H1 (cell line): ENCODE results near the gene C3orf20. TPM values are rescaled to one million over a fixed set of nuclear protein-coding genes. Genes with fewer than 3 reads are reported as not detected.

Experiments used
- CTCF ChIA-PET: fragments of 300-600 bp; sonication (Branson Sonifier 250); formaldehyde crosslinking; loops from one replicate; lab custom pipeline; 2021; ENCODE audit not compliant: partially characterized antibody; lab: Charles Lee
- POLR2A ChIA-PET: fragments of 300-600 bp; sonication (Branson Sonifier 250); formaldehyde crosslinking; loops from one replicate; lab custom pipeline; 2021; ENCODE audit warnings: inconsistent platforms; ENCODE audit not compliant: partially characterized antibody; lab: Charles Lee
- DNase-seq, 2 experiments: peaks; one replicate each; pipeline versions ENCODE4 v3.0.0 to v3.0.0-alpha.2; 2010 to 2022; ENCODE audit warnings: low spot score in 2 of 2, low read depth in 1 of 2, mixed read lengths in 1 of 2
- FAIRE-seq: peaks from 2 replicates; lab custom pipeline; 2011; peaks lifted over from hg19 to GRCh38; lab: Jason Lieb, UNC
- H2AFZ ChIP-seq: 2 replicates; pipeline ENCODE4 v1.8.1; 2012; ENCODE audit warnings: low read length, inconsistent platforms
- H2AK5ac ChIP-seq: 2 replicates; pipeline ENCODE4 v1.6.1; 2013; ENCODE audit warnings: low read depth, low read length
- H2BK120ac ChIP-seq: replicated peaks from 2 replicates; pipeline ENCODE3; 2013; ENCODE audit warnings: low read depth, low read length, inconsistent platforms
- H2BK12ac ChIP-seq: 2 replicates; pipeline ENCODE4 v1.6.1; 2013; ENCODE audit warnings: low read depth, low read length
- H2BK15ac ChIP-seq: 2 replicates; pipeline ENCODE4 v1.6.1; 2013; ENCODE audit warnings: low read length
- H2BK20ac ChIP-seq: 2 replicates; pipeline ENCODE4 v1.6.1; 2013; ENCODE audit warnings: low read length
- H2BK5ac ChIP-seq: 2 replicates; pipeline ENCODE4 v1.6.1; 2013; ENCODE audit warnings: low read depth, low read length
- H3K14ac ChIP-seq: 2 replicates; pipeline ENCODE4 v1.6.1; 2013; ENCODE audit warnings: inconsistent platforms; ENCODE audit not compliant: insufficient read length
- H3K18ac ChIP-seq: 2 replicates; pipeline ENCODE4 v1.6.1; 2013; ENCODE audit warnings: low read length; ENCODE audit errors: extremely low read depth
- H3K23ac ChIP-seq: 2 replicates; pipeline ENCODE4 v1.6.1; 2013; ENCODE audit warnings: inconsistent platforms; ENCODE audit not compliant: insufficient read length
- H3K23me2 ChIP-seq: 2 replicates; pipeline ENCODE4 v1.6.1; 2013; ENCODE audit warnings: low read depth, low read length
- H3K27ac ChIP-seq: 2 replicates; pipeline ENCODE4 v1.6.1; 2011; ENCODE audit warnings: low read depth, low read length, inconsistent platforms
- H3K27me3 ChIP-seq, 4 experiments: replicated peaks in 1 of 4; 1 replicate in 1 of 4; 2 replicates in 3 of 4; pipeline versions ENCODE4 v1.6.1 to v1.8.1; 2011 to 2013; ENCODE audit warnings: low read length in 3 of 4, mild to moderate bottlenecking in 3 of 4, inconsistent platforms in 2 of 4, mixed read lengths in 2 of 4, moderate library complexity in 1 of 4; ENCODE audit not compliant: control insufficient read depth in 3 of 4, insufficient read depth in 3 of 4; ENCODE audit errors: extremely low read depth in 1 of 4
- H3K36me3 ChIP-seq, 4 experiments: 2 replicates each; pipeline versions ENCODE4 v1.6.1 to v1.8.1; 2011 to 2013; ENCODE audit warnings: mild to moderate bottlenecking in 4 of 4, low read length in 3 of 4, moderate library complexity in 2 of 4, control low read depth in 1 of 4, inconsistent platforms in 1 of 4; ENCODE audit not compliant: insufficient read depth in 4 of 4, control insufficient read depth in 2 of 4
- H3K4ac ChIP-seq: replicated peaks from 2 replicates; pipeline ENCODE3; 2013; ENCODE audit warnings: low read length, low read depth, mixed read lengths, inconsistent platforms; ENCODE audit not compliant: insufficient read length
- H3K4me1 ChIP-seq, 4 experiments: replicated peaks in 1 of 4; 1 replicate in 1 of 4; 2 replicates in 3 of 4; pipeline versions ENCODE4 v1.6.1 to v1.8.1; 2011 to 2013; ENCODE audit warnings: low read length in 3 of 4, inconsistent platforms in 2 of 4, mixed read lengths in 1 of 4; ENCODE audit not compliant: insufficient read depth in 4 of 4, control insufficient read depth in 3 of 4
- H3K4me2 ChIP-seq, 2 experiments: 2 replicates each; pipeline versions ENCODE4 v1.6.1 to v1.8.1; 2011 to 2013; ENCODE audit warnings: low read depth in 2 of 2, low read length in 2 of 2, control low read depth in 1 of 2, inconsistent platforms in 1 of 2, mild to moderate bottlenecking in 1 of 2; ENCODE audit not compliant: insufficient read depth in 1 of 2
- H3K4me3 ChIP-seq, 4 experiments: fragments of 200-600, 300-600 bp in 1 of 4; sonication (generic), shearing (Covaris generic), sonication (Bioruptor Twin) in 1 of 4; 2 replicates each; pipeline versions ENCODE4 v1.5.1 to v1.8.1; 2011 to 2016; ENCODE audit warnings: low read length in 4 of 4, low read depth in 3 of 4, control low read depth in 2 of 4, inconsistent platforms in 2 of 4, mild to moderate bottlenecking in 2 of 4, mixed read lengths in 1 of 4, moderate library complexity in 1 of 4; ENCODE audit not compliant: insufficient read depth in 2 of 4; ENCODE audit errors: extremely low read depth in 1 of 4
- H3K56ac ChIP-seq: replicated peaks from 2 replicates; pipeline ENCODE3; 2013; ENCODE audit warnings: low read depth, mild to moderate bottlenecking, mixed read lengths, low read length, inconsistent platforms; ENCODE audit not compliant: insufficient read length
- H3K79me1 ChIP-seq: 2 replicates; pipeline ENCODE4 v1.6.1; 2013; ENCODE audit warnings: low read depth, low read length, control low read depth
- H3K79me2 ChIP-seq, 2 experiments: 2 replicates each; pipeline versions ENCODE4 v1.6.1 to v1.8.1; 2012 to 2013; ENCODE audit warnings: low read length in 2 of 2, mild to moderate bottlenecking in 2 of 2, inconsistent platforms in 1 of 2; ENCODE audit not compliant: insufficient read depth in 2 of 2, control insufficient read depth in 1 of 2
- H3K9ac ChIP-seq, 4 experiments: replicated peaks in 1 of 4; 1 replicate in 1 of 4; 2 replicates in 3 of 4; pipeline versions ENCODE4 v1.6.1 to v1.8.1; 2011 to 2013; ENCODE audit warnings: low read depth in 3 of 4, low read length in 3 of 4, control low read depth in 2 of 4, mild to moderate bottlenecking in 2 of 4, moderate library complexity in 2 of 4, inconsistent platforms in 1 of 4; ENCODE audit errors: extremely low read depth in 1 of 4
- H3K9me3 ChIP-seq, 2 experiments: 2 replicates each; pipeline versions ENCODE4 v1.6.1 to v1.8.1; 2012 to 2013; ENCODE audit warnings: mild to moderate bottlenecking in 2 of 2, moderate library complexity in 2 of 2, control low read depth in 1 of 2, inconsistent platforms in 1 of 2, low read depth in 1 of 2, low read length in 1 of 2, mixed read lengths in 1 of 2; ENCODE audit not compliant: insufficient read depth in 2 of 2
- H4K20me1 ChIP-seq, 2 experiments: replicated peaks in 1 of 2; 2 replicates each; pipeline versions ENCODE3 to v1.8.1; 2011 to 2013; ENCODE audit warnings: inconsistent platforms in 2 of 2, low read length in 2 of 2, mild to moderate bottlenecking in 1 of 2; ENCODE audit not compliant: insufficient read depth in 2 of 2, control insufficient read depth in 1 of 2
- H4K5ac ChIP-seq: 2 replicates; pipeline ENCODE4 v1.6.1; 2013; ENCODE audit warnings: low read length, low read depth, mixed read lengths, inconsistent platforms; ENCODE audit not compliant: insufficient read length
- H4K8ac ChIP-seq: 2 replicates; pipeline ENCODE4 v1.8.0; 2013; ENCODE audit warnings: mild to moderate bottlenecking, moderate library complexity, low read length, inconsistent platforms; ENCODE audit not compliant: insufficient read depth; ENCODE audit errors: extremely low read depth
- H4K91ac ChIP-seq: replicated peaks from 2 replicates; pipeline ENCODE3; 2013; ENCODE audit warnings: low read length, mixed read lengths, inconsistent platforms; ENCODE audit not compliant: insufficient read length
- KDM4A ChIP-seq: IDR thresholded peaks from one replicate; pipeline ENCODE4 v1.7.1; 2012; ENCODE audit warnings: low read depth, mild to moderate bottlenecking, moderate library complexity, low read length, inconsistent platforms; ENCODE audit not compliant: severe bottlenecking
- SIN3A ChIP-seq, 2 experiments: IDR thresholded peaks in 1 of 2; conservative IDR thresholded peaks in 1 of 2; 2 replicates each; pipeline ENCODE4 v1.6.1; 2011 to 2012; ENCODE audit warnings: low read length in 2 of 2, improper control_type of control experiment in 1 of 2, low read depth in 1 of 2, mild to moderate bottlenecking in 1 of 2
- TEAD4 ChIP-seq: IDR thresholded peaks from 2 replicates; pipeline ENCODE4 v1.6.1; 2012; ENCODE audit warnings: low read depth, low read length, inconsistent platforms, mixed read lengths
- WGBS, 2 experiments: shearing (Covaris generic) in 1 of 2; methylation state at CpG; one replicate each; pipeline versions ENCODE4 v1.1.6 to v1.1.7; 2013 to 2015; ENCODE audit warnings: low lambda C conversion rate in 2 of 2, mixed read lengths in 2 of 2, inconsistent platforms in 1 of 2, low coverage in 1 of 2, missing lambda C conversion rate in 1 of 2; ENCODE audit not compliant: insufficient replicate concordance in 2 of 2, insufficient coverage in 1 of 2, insufficient read length in 1 of 2; ENCODE audit errors: extremely low coverage in 1 of 2, missing lambda C conversion rate in 1 of 2; 5-methylcytosine and 5-hydroxymethylcytosine counted together
- polyA plus RNA-seq, 7 experiments: library from polyadenylated mRNA; depleted of rRNA in 3 of 7; stranded (reverse) in 5 of 7; unstranded in 2 of 7; fragments of >200 nt in 5 of 7; fragments of 200-250 nt in 2 of 7; gene quantifications; 1 replicate in 5 of 7; 2 replicates in 1 of 7; 4 replicates in 1 of 7; pipeline versions ENCODE4 v1.2.1 to v1.2.3, GENCODE V29; 2011 to 2013; ENCODE audit warnings: missing spikeins in 2 of 7, mixed read lengths in 2 of 7
- total RNA-seq: library from RNA; stranded (reverse); fragmentation: NEBNext Ultra II Directional; extraction: Animal tissue kit (Norgen Biotek cat#: 25700); gene quantifications from 2 replicates; pipeline ENCODE4 v1.2.1, GENCODE V29; 2021

Gene C3orf20
- total and polyA plus RNA-seq, 2 of the 8 experiments (the other 6 are each of a cell fraction or from before 2014, with no cell fraction given), result not detected

GRCh38 chr3:14771593-14772497, 96.9 kb downstream of the C3orf20 start:
- Histone ChIP-seq H4K5ac (no peak overlapping the region), H2BK20ac (no peak overlapping the region), H3K9ac (no peak overlapping the region), H3K56ac (no peak overlapping the region), H3K23ac (no peak overlapping the region), H4K91ac (no peak overlapping the region), H3K14ac (no peak overlapping the region), H3K79me2 (no peaks in the 10 kb centered on the region), H3K36me3 (no peaks in the 10 kb centered on the region), H4K20me1 (no peaks in the 10 kb centered on the region), H3K4me3 (no peak overlapping the region), H3K18ac (no peak overlapping the region), H3K4me1 (peaks cover 3 to 18% (median 14%) of the 10 kb centered on the region in 4 experiments), H2BK15ac (no peak overlapping the region), H2BK120ac (no peak overlapping the region), H2AFZ (no peak overlapping the region), H2AK5ac (0 out of 2 replicates have a peak overlapping the region, but pooled peaks have one; percentile 15), H4K8ac (no peak overlapping the region), H3K27me3 (no peaks in the 10 kb centered on the region), H2BK5ac (no peak overlapping the region), H3K4ac (no peak overlapping the region), H2BK12ac (no peak overlapping the region), H3K79me1 (no peaks in the 10 kb centered on the region), H3K4me2 (no peak overlapping the region), H3K27ac (no peak overlapping the region), H3K23me2 (no peaks in the 10 kb centered on the region), H3K9me3 (no peaks in the 10 kb centered on the region)
- TF ChIP-seq TEAD4 (no peak), SIN3A (conservative IDR thresholded peaks at IDR 0.05 in 1 of 2, IDR thresholded peaks at IDR 0.05 in 1 of 2; ENCODE audit: low read depth in 1 of 2, low read length in 2 of 2) (no peak), KDM4A (no peak)
- DNase-seq (no peak), FAIRE-seq (no peak)
- 93% methylated on average over 17 of the region's 18 CpGs; no CpG with 5 or more reads in 1 of the 2 experiments for WGBS, 2 experiments
- POLR2A ChIA-PET, result interaction anchor here (0.6 kb wide), 1 partner anchor 120 kb away, joined by 3 read pairs; the partner anchor contains the start of gene CCDC174
- CTCF ChIA-PET, result interaction anchor here (1.0 to 2.7 kb wide), 3 partner anchors 9 to 149 kb away, joined by 4 to 13 read pairs (median 6); no protein-coding TSS in a partner anchor
